GM12875 (cell line): ENCODE results near the gene ZFPL1.

Experiments
- H3K4me3 ChIP-seq: one replicate; pipeline ENCODE4 v1.5.1; 2011; ENCODE audit warnings: low read depth, low read length, control low read depth
- TF ChIP-seq, protein P1 (sequence below): IDR thresholded peaks from 2 replicates; pipeline ENCODE4 v1.5.1; 2011; ENCODE audit warnings: low read depth, mild to moderate bottlenecking, control low read depth, inconsistent platforms, low read length, moderate library complexity, borderline replicate concordance; ENCODE audit not compliant: insufficient read depth

Gene ZFPL1

DNA sequence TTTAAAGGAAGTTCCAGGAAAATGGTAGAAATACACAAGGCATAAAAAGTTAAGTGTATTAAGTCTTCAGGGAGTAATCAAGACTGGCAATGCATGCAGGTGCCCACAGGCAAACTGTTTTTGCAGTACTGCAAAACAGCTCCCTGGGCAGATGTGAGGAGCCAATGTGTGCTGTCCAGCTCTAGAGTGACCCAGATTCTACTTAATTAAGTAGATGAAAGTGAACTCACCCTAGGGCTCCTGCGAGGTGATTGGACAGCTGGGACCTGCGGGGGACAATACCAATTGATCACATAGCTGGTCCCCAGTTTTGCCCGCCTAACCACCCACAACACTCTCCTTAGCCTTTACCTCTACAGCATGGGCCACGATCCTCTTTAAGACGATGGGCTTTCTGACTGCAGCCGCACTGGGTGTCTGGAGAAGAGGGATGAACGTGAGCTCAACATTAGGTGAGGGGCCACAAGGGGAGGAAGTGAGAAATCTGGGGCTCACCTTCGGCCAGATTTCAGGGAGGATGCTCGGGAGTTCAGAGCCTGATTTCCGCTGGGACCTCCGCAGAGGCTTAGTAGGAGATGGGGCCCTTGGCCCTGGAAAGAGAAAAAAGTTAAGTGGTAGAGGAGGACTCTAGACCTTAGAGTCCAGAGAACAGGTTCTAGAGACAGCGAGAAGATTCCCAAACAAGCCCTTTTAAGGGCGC is 738 bp upstream of the ZFPL1 start:
- TF ChIP-seq, protein P1, sequence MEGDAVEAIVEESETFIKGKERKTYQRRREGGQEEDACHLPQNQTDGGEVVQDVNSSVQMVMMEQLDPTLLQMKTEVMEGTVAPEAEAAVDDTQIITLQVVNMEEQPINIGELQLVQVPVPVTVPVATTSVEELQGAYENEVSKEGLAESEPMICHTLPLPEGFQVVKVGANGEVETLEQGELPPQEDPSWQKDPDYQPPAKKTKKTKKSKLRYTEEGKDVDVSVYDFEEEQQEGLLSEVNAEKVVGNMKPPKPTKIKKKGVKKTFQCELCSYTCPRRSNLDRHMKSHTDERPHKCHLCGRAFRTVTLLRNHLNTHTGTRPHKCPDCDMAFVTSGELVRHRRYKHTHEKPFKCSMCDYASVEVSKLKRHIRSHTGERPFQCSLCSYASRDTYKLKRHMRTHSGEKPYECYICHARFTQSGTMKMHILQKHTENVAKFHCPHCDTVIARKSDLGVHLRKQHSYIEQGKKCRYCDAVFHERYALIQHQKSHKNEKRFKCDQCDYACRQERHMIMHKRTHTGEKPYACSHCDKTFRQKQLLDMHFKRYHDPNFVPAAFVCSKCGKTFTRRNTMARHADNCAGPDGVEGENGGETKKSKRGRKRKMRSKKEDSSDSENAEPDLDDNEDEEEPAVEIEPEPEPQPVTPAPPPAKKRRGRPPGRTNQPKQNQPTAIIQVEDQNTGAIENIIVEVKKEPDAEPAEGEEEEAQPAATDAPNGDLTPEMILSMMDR = no peak
- H3K4me3 ChIP-seq = peak overlapping the region; percentile 84

DNA sequence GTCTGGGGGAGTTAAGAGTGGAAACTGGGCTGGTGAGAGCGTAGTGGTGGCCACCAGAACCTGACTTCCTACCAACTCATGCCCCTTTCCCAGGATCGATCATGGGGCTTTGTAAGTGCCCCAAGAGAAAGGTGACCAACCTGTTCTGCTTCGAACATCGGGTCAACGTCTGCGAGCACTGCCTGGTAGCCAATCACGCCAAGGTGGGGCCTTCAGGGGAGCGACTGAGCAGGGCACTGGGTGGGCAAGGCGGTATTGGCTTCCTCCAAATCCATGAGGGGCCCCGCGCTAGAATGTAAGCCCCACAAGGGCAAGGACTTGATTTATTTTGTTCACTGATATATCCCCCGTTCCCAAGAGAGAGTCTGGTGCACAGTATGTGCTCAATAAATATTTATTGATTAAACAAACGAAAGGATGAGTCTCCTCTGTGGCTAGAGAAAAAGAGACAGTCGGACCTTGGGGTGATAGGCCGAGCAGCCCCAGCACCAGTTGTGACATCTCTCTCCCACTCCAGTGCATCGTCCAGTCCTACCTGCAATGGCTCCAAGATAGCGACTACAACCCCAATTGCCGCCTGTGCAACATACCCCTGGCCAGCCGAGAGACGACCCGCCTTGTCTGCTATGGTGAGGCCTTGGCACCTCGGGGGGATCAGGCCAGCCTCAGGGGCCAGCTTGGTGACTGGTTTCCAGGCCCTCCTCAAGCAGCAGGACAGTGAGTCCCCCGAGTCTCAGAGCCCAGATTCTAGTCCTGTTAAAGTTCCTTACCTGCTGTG is 765 bp downstream of the ZFPL1 start:
- TF ChIP-seq, protein P1 = no peak
- peak overlapping the region; percentile 84 for H3K4me3 ChIP-seq

DNA sequence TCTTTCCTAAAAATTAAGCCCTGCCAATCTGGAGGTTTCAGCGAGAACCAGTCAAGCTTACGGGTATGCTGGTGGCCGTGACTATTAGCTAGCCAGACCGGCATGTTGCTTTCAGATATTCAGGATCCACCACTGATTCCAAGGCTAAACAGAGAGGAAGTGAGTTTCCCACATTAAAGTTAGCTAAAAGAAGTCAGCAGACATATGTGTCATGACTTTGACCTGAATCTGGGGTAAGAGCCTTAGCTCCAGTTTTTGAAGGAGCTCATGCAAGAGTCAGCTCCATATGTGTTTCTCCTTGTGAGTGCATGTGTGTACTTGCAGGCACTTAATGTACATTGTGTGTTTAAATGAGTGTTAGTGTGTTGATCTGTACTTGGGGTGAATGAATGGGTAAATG is 1.4 kb downstream of the ZFPL1 start:
- no peak overlapping the region for H3K4me3 ChIP-seq
- TF ChIP-seq, protein P1 = no peak

DNA sequence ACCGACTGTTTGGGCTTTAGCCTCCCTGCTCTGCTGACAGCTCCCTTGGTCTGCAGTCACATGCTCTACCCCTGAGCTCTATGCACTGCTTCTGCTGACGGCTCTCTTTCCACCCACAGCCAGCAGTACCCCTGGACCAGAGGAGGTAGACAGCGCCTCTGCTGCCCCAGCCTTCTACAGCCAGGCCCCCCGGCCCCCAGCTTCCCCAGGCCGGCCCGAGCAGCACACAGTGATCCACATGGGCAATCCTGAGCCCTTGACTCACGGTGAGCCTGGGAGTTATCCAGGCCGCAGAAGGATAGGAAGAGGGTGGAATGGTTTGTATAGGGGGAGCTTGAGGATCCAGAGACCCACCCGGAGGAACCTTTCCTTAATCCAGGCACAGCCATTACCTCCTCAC is 2.8 kb downstream of the ZFPL1 start:
- TF ChIP-seq, protein P1 = no peak
- H3K4me3 ChIP-seq = no peak overlapping the region

DNA sequence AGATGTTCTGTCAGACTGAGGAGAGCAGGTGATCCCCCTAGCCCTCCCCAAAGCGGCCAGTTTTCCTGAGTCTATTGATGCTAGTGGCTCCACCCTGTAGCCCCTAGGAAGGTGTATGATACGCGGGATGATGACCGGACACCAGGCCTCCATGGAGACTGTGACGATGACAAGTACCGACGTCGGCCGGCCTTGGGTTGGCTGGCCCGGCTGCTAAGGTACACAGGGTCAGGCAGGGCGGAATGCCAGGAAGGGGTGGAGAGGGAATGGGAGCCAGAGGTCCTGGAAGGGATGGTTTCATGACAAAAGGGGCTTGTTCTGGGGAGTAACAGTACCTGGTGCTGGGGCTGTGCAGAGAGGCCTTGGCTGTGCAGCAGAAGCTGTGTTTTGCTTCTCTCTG is 3.2 kb downstream of the ZFPL1 start:
- no peak overlapping the region for H3K4me3 ChIP-seq
- TF ChIP-seq, protein P1 = no peak

DNA sequence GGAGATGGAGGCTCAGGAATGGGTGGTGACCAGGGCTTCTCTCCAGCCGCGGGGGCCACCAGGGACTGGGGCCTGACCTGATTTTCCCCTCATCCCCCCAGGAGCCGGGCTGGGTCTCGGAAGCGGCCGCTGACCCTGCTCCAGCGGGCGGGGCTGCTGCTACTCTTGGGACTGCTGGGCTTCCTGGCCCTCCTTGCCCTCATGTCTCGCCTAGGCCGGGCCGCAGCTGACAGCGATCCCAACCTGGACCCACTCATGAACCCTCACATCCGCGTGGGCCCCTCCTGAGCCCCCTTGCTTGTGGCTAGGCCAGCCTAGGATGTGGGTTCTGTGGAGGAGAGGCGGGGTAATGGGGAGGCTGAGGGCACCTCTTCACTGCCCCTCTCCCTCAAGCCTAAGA is 3.8 kb downstream of the ZFPL1 start:
- TF ChIP-seq, protein P1 = no peak
- no peak overlapping the region for H3K4me3 ChIP-seq

DNA sequence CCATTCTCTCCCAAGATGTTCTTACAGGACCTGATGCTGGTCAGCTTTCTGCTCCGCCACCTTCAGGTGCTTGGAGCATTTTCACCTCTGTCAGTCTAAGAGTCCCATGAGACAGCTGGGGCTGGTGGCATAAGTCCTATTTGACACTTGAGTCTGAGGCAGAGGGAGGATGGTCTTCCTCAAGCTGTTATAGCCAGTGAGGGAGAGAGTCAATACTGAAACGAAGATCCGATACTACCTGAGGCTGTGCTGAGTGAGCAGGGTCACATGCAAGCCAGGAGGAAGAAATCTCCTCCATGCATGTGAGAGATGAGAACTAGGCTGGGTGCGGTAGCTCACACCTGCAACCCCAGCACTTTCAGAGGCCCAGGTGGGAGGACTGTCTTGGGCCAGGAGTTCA is 5.6 kb downstream of the ZFPL1 start:
- no peak overlapping the region for H3K4me3 ChIP-seq
- TF ChIP-seq, protein P1 = no peak
